ENCODE results near the gene NUP188. TPM values are rescaled to one million over a fixed set of nuclear protein-coding genes. Genes with fewer than 3 reads are reported as not detected.

Gene NUP188
- total and polyA plus RNA-seq, 2 experiments from 2014 or later, result 28.1 TPM

GRCh38 chr9:128913995-128914772 is 33.3 kb upstream of the NUP188 start:
- no peak for DNase-seq (ENCODE audit: low spot score)
- no peak overlapping the region for H3K4me2 ChIP-seq
- H3K36me3 ChIP-seq (replicated peaks; ENCODE audit: insufficient read depth, low read depth), result no peaks in the 10 kb centered on the region
- TF ChIP-seq, protein P1, sequence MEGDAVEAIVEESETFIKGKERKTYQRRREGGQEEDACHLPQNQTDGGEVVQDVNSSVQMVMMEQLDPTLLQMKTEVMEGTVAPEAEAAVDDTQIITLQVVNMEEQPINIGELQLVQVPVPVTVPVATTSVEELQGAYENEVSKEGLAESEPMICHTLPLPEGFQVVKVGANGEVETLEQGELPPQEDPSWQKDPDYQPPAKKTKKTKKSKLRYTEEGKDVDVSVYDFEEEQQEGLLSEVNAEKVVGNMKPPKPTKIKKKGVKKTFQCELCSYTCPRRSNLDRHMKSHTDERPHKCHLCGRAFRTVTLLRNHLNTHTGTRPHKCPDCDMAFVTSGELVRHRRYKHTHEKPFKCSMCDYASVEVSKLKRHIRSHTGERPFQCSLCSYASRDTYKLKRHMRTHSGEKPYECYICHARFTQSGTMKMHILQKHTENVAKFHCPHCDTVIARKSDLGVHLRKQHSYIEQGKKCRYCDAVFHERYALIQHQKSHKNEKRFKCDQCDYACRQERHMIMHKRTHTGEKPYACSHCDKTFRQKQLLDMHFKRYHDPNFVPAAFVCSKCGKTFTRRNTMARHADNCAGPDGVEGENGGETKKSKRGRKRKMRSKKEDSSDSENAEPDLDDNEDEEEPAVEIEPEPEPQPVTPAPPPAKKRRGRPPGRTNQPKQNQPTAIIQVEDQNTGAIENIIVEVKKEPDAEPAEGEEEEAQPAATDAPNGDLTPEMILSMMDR (IDR thresholded peaks at IDR 0.05; ENCODE audit: poor library complexity), result no peak
- TF ChIP-seq EZH2 (IDR thresholded peaks at IDR 0.05; ENCODE audit: borderline replicate concordance) (no peak), EZH2phosphoT487 (IDR thresholded peaks at IDR 0.05; ENCODE audit: low read depth, severe bottlenecking, unreplicated experiment) (no peak)
- no peak overlapping the region for H3K27ac ChIP-seq
- no peaks in the 10 kb centered on the region for H3K9me2 ChIP-seq (replicated peaks; ENCODE audit: insufficient read depth)
- H2AFZ ChIP-seq, result no peak overlapping the region
- no peak overlapping the region for H3K4me3 ChIP-seq
- 88% methylated on average over 19 of the region's 23 CpGs for WGBS (ENCODE audit: low lambda C conversion rate, missing lambda C conversion rate)
- no peaks in the 10 kb centered on the region for H3K27me3 ChIP-seq
- peaks cover 47% of the 10 kb centered on the region for H3K79me2 ChIP-seq
- no peaks in the 10 kb centered on the region for H4K20me1 ChIP-seq (ENCODE audit: insufficient read depth, poor library complexity, severe bottlenecking)
- no peaks in the 10 kb centered on the region for H3K9me3 ChIP-seq (ENCODE audit: low read depth)
- H3K4me1 ChIP-seq (ENCODE audit: insufficient read depth), result peaks cover 25% of the 10 kb centered on the region

DNA sequence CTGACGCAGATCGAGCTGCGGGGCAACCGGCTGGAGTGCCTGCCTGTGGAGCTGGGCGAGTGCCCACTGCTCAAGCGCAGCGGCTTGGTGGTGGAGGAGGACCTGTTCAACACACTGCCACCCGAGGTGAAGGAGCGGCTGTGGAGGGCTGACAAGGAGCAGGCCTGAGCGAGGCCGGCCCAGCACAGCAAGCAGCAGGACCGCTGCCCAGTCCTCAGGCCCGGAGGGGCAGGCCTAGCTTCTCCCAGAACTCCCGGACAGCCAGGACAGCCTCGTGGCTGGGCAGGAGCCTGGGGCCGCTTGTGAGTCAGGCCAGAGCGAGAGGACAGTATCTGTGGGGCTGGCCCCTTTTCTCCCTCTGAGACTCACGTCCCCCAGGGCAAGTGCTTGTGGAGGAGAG is 31.3 kb upstream of the NUP188 start:
- WGBS (ENCODE audit: low lambda C conversion rate, missing lambda C conversion rate), result 88% methylated on average over 18 of the region's 18 CpGs
- Histone ChIP-seq H3K4me2 (no peak overlapping the region), H3K9me3 (ENCODE audit: low read depth) (no peaks in the 10 kb centered on the region), H3K4me3 (no peak overlapping the region), H4K20me1 (ENCODE audit: insufficient read depth, poor library complexity, severe bottlenecking) (no peaks in the 10 kb centered on the region), H2AFZ (no peak overlapping the region), H3K36me3 (replicated peaks; ENCODE audit: insufficient read depth, low read depth) (no peaks in the 10 kb centered on the region), H3K79me2 (peaks cover 32% of the 10 kb centered on the region), H3K27me3 (no peaks in the 10 kb centered on the region), H3K27ac (no peak overlapping the region), H3K9me2 (replicated peaks; ENCODE audit: insufficient read depth) (no peaks in the 10 kb centered on the region), H3K4me1 (ENCODE audit: insufficient read depth) (peaks cover 39% of the 10 kb centered on the region)
- TF ChIP-seq, protein P1 (IDR thresholded peaks at IDR 0.05; ENCODE audit: poor library complexity), result no peak
- TF ChIP-seq EZH2 (IDR thresholded peaks at IDR 0.05; ENCODE audit: borderline replicate concordance), result no peak
- TF ChIP-seq EZH2phosphoT487 (IDR thresholded peaks at IDR 0.05; ENCODE audit: low read depth, severe bottlenecking, unreplicated experiment), result no peak
- no peak for DNase-seq (ENCODE audit: low spot score)

DNA sequence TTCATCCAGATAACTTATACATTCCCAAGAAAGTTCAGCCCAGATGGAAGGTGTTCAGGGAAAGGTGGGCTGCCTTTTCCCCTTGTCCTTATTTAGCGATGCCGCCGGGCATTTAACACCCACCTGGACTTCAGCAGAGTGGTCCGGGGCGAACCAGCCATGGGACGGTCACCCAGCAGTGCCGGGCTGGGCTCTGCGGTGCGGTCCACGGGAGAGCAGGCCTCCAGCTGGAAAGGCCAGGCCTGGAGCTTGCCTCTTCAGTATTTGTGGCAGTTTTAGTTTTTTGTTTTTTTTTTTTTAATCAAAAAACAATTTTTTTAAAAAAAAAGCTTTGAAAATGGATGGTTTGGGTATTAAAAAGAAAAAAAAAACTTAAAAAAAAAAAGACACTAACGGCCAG is 30.8 kb upstream of the NUP188 start:
- no peak overlapping the region for H3K4me3 ChIP-seq
- H3K27me3 ChIP-seq, result no peaks in the 10 kb centered on the region
- peaks cover 39% of the 10 kb centered on the region for H3K4me1 ChIP-seq (ENCODE audit: insufficient read depth)
- peak overlapping the region; percentile 21 for H3K27ac ChIP-seq
- H3K9me2 ChIP-seq (replicated peaks; ENCODE audit: insufficient read depth), result no peaks in the 10 kb centered on the region
- TF ChIP-seq EZH2 (IDR thresholded peaks at IDR 0.05; ENCODE audit: borderline replicate concordance), result no peak
- no peak for TF ChIP-seq EZH2phosphoT487 (IDR thresholded peaks at IDR 0.05; ENCODE audit: low read depth, severe bottlenecking, unreplicated experiment)
- TF ChIP-seq, protein P1 (IDR thresholded peaks at IDR 0.05; ENCODE audit: poor library complexity), result no peak
- H3K9me3 ChIP-seq (ENCODE audit: low read depth), result no peaks in the 10 kb centered on the region
- H3K36me3 ChIP-seq (replicated peaks; ENCODE audit: insufficient read depth, low read depth), result no peaks in the 10 kb centered on the region
- no peaks in the 10 kb centered on the region for H4K20me1 ChIP-seq (ENCODE audit: insufficient read depth, poor library complexity, severe bottlenecking)
- DNase-seq (ENCODE audit: low spot score), result no peak
- no peak overlapping the region for H3K4me2 ChIP-seq
- 97% methylated on average over 11 of the region's 11 CpGs for whole genome bisulfite sequencing (ENCODE audit: low lambda C conversion rate, missing lambda C conversion rate)
- no peak overlapping the region for H2AFZ ChIP-seq
- peaks cover 26% of the 10 kb centered on the region for H3K79me2 ChIP-seq

Measured in hepatocyte (in vitro differentiated cells).